Posterior cingulate gyrus (tissue), 11 donors: ENCODE results near the gene SNTB2.
"Not testable (repeated sequence)": the region's sequence is repeated elsewhere in the genome, so short reads cannot be mapped to it uniquely, and the experiment has no call there.

Experiments used
- DNase-seq, 10 donors: peaks; one replicate each; pipeline versions ENCODE4 v3.0.0 to v3.0.0-alpha.2; 2020 to 2021; ENCODE audit warnings: mixed read lengths in 3 of 10
- intact Hi-C: fragments of 100-400 bp; cut with DNase I; formaldehyde crosslinking; loops from one replicate; pipeline ENCODE4 v1.15.1; 2023

Gene SNTB2

GRCh38 chr16:69277413-69277812, 90.4 kb downstream of the SNTB2 start:
- intact Hi-C loops, result no loop called here
- DNase-seq, result no peak

- intact Hi-C loops, result no loop called here
- no peak for DNase-seq
These were observed 96.9 kb downstream of the SNTB2 start for GRCh38 chr16:69283851-69284250.

GRCh38 chr16:69285240-69285639, 98.3 kb downstream of the SNTB2 start:
- DNase-seq, result no peak
- intact Hi-C loops, result no loop called here

GRCh38 chr16:69286941-69287713, 100.2 kb downstream of the SNTB2 start:
- no peak for DNase-seq
- intact Hi-C loops, result loop anchor here (1.0 kb wide), 1 partner anchor 137 kb away; no protein-coding TSS in a partner anchor

DNA sequence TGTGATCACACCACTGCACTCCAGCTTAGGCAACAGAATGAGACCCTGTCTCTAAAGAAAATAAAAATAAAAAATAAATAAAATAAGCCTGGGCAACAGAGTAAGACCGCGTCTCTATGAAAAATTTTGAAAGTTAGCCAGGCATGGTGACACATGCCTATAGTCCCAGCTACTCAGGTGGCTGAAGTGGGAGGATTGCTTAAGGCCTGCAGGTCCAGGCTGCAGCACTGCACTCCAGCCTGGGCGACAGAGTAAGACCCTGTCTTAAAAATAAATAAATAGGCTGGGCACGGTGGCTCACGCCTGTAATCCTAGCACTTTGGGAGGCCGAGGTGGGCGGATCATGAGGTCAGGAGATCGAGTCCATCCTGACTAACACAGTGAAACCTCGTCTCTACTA, 104.7 kb downstream of the SNTB2 start:
- intact Hi-C loops, DNase-seq: not testable (repeated sequence)

DNA sequence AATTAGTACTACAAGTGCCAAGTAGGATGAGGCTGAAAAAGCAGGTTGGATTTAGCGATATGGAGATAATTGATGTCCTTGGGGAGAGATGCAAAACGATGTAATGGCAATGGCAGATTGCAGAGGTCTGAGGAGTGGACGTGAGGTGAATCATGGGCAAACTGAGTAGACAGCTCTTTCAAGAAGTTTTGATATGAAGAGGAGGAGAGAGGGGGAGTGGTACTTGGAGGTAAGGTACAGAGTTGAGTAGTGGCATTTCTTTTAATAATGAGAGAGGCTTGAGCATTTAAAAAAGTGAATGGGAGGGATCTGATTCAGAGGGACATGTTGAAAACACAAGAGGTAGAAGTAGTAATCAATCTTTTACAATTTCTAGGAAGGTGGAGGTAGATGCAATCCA, 106.4 kb downstream of the SNTB2 start:
- intact Hi-C loops, result no loop called here
- DNase-seq, result no peak

- no peak for DNase-seq
- intact Hi-C loops, result no loop called here
These were observed 107.1 kb downstream of the SNTB2 start for GRCh38 chr16:69294051-69294450.

DNA sequence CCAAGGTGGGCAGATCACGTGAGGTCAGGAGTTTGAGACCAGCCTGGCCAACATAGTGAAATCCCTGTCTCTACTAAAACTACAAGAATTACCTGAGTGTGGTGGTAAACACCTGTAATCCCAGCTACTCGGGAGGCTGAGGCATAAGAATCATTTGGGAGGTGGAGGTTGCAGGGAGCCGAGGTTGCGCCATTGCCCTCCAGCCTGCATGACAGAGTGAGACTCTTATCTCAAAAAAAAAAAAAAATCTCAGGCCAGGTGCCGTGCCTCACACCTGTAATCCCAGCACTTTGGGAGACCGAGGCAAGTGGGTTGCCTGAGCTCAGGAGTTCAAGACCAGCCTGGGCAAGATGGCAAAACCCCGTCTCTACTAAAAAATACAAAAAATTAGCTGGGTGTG, 109.8 kb downstream of the SNTB2 start:
- intact Hi-C loops, DNase-seq: not testable (repeated sequence)

DNA sequence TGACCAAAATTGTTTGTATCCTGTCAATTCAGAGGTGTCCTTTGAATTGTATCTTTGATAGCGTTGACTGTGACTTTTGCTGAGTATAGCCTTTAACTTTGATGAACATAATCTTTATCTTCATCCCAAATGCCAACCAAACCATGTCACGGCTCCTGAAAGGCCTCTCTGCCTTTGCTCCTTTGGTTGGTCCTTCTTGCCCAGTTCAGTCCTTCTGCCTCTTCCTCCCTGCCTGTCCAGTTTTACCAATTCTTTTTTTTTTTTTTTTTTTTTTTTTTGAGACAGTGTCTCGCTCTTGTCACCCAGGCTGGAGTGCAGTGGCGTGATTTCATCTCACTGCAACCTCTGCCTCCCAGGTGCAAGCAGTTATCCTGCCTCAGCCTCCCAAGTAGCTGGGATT, 111.3 kb downstream of the SNTB2 start:
- no peak for DNase-seq
- intact Hi-C loops, result no loop called here

- no peak for DNase-seq
- intact Hi-C loops, result no loop called here
These were observed 114.2 kb downstream of the SNTB2 start for GRCh38 chr16:69301187-69301586.

- intact Hi-C loops, result no loop called here
- peak in 1 of 10 donors; percentile 44 for DNase-seq
These were observed 114.9 kb downstream of the SNTB2 start for GRCh38 chr16:69301861-69302260.

DNA sequence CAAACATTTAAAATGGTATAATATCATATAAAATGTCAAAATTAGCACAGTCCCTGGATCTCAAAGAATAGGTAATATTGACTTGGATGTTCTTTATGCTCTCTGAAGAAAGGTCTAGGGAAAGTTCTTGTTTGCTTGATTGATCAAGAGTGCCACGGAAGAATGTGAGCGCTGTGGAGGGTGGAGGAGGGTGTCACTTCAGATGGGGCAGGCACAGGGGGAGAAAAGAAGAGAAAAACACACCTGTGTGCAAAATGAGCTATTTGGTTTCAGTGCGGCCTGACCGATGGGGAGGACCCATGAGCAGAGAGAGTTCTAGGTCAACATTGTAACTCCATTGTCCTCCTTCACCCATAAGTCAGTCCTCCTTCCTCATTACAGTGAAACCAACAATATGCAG, 115.3 kb downstream of the SNTB2 start:
- intact Hi-C loops, result no loop called here
- no peak for DNase-seq

DNA sequence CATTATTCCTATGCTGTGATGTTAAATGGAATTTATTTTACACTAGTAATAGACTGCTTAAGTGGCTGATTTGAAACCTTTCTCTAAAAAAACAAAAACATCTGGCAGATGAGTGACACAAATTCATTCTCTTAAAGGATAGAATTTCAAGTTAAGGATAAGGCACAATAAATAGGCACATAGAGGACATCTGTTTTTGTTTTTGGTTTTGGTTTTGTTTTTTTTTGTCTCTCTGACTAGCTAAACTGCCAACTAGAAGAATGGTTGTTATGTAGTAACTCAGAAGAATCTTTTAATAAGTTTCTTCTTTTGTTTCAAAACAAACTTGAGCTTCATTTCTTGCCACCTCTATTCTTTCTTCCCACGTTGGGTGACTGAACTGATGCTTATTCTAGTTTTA, 119.1 kb downstream of the SNTB2 start:
- DNase-seq, result no peak
- intact Hi-C loops, result no loop called here

DNA sequence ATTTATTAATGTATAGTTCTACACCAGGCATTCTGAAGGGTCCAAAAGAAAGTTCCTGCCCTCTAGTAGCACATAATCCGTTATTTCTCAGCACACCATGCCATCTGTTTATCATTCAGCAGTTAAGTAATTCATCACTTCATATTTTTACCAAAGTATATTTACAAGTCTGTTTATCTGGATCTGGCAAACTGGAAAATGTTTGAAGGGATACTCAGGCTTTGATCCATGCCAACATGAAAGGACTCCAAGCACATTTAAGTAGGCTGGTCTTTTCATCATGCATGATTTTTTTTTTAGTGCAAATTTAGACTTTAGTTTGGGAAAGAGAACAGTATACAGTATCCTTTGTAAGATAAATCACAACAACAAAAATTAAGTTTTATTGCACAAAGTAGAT, 120.1 kb downstream of the SNTB2 start:
- DNase-seq, result no peak
- intact Hi-C loops, result no loop called here

DNA sequence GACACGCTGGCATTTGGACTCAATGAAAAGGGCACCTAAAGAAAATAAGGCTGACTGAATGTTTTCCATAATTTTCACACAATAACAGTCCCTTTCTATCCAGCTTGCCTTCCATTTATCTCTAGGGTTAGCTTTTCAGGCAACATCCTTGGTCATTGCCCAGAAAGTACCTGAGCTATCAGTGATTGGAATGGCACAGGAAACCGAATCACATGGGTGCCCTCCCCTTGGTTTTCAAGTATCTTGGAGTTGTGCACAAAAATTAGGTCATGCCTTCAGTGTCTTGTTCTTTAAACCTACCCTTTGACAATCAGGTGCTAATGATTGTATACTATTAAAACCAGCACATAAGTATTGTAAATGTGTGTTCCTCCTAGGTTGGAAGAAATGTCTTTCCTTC, 120.9 kb downstream of the SNTB2 start:
- intact Hi-C loops, result no loop called here
- DNase-seq, result no peak

- intact Hi-C loops, result no loop called here
- peak in 7 of 10 donors; percentile 24 to 90 (median 38) for DNase-seq
These were observed 122.4 kb downstream of the SNTB2 start for GRCh38 chr16:69309316-69309715.

DNA sequence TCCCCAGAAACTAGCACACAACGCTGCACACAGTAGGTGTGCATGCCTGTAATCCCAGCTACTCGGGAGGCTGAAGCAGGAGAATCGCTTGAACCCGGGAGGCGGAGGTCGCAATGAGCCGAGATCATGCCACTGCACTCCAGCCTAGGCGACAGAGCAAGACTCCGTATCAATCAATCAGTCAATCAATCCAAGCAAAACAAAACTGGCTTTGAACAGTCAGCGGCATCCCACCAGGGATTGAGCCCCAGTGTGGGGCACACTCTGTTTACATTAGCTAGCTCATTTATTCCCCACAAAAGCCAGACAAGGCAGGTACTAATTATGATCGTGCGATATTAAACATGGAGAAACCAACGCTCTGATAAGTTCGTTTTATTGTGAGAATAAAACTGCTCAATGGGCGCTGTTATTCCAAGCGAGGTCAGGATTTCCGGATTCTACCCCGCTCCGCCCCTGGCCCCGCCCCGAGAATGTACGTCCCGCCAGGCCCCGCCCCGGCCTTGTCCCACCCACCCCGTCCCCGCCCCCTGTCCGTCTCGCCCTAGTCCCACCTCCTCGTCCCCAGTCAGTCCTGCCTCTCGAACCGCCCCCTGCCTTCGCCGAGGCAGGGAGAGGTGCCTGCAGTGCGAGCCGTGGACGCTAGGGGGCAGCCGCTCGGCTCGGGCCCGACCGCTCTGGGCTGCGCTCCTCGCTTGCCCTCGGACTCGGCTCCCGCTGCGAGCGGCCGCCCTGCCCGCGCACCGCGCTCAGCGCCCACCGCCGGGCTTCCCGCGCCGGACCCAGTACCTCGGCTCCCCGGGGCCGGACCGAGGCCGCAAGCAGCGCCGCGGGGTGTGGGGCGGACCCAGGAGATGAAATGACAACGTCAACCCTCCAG, 123.9 kb downstream of the SNTB2 start, which contains the start of gene VPS4A:
Gene VPS4A, plus strand, starts transcription at position 698 of the 880 bp plus-strand sequence. Its CDS starts 162 bp downstream, at position 860.
- DNase-seq, result peak; percentile 92 to 99 (median 96)
- intact Hi-C loops, result loop anchor here (1.0 kb wide), 1 partner anchor 28 kb away; the partner anchor contains the start of genes COG8 and NIP7

DNA sequence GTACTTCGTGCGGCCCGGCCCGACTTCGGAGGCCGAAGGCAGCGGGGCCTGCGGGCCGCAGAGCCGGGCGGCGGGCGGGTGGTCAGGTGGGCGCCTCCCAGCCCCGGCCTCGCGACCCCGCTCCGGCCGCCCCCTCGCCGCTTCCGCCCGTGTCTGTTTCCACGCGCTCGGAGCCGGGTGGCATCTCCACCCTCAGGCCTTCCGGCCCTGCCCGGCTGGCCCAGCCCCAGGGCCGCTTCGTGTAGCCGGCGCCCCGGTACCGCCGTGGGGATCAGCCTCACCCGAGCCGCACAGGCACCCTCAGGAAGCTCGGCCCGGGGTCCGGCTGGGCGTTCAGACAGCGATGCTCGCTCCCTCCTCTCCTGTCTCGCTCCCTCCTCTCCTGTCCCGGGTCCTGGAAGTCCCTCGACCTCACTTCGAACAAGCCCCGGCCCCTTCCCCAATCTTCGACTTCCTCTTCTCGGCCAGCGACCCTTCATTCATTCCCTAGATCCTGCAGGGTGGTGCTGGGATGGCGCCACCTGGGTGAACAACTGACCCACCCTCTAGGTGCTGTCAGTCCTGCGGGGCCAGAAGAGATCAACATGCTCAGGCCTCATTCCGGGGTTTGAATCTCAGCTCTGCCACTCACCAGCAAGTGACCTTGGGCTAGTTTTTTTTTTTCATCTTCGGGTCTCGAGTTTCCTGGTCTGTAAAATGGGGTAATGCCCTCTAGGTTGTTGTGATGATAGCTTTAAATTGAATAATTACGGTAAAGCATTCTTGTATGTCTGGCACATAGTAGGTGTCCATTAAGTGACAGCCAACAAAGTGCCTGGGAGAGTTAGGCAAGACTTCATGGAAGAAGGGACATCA, 124.8 kb downstream of the SNTB2 start:
- DNase-seq, result peak in 3 of 10 donors; percentile 77 to 88 (median 86)
- intact Hi-C loops, result loop anchor here (1.0 kb wide), 1 partner anchor 28 kb away; the partner anchor contains the start of genes COG8 and NIP7

DNA sequence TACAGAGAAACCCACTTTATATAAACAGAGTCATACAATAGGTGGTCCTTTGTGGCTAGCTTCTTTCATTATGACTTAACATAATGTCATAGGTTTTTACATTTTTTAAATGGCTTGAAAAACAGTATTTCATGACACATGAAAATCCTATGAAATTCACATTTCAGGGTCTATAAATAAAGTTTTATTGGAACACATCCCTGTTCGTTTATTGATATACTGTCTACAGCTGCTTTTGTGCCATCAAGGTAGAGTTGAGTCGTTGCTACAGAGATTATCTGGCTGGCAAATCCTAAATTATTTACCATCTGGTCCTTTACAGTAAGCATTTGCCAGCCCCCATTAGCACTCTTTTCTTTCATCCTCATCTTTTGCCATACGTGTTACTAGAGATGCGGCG, 126.5 kb downstream of the SNTB2 start:
- intact Hi-C loops, result no loop called here
- DNase-seq, result peak in 1 of 10 donors; percentile 16

GRCh38 chr16:69314534-69314933, 127.6 kb downstream of the SNTB2 start:
- intact Hi-C loops, result no loop called here
- DNase-seq, result peak in 2 of 10 donors; percentile 59 to 63
